ENCODE data around the gene RIMBP2.

DNA sequence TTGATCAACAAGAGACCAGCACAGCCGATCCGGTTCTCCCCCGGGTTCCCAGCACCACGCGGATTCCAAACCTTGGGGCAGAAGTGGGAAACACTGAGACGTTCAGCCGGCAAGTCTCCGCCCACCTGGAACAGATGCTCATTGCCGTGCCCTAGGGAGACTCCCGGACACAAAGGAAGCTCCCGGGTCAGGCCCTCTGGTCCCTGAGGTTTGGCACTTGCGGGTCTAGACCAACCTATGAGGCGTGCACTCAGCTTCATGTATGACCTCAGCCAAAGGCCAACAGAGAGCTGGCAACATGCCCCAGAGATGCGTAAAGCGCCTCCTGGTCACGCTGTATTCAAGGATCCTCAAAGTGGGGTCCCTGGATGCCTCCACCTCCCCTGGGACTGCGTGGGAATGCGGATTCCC, 2.5 kb downstream of the RIMBP2 start:
- TF ChIP-seq EZH2 (IDR thresholded peaks at IDR 0.05; ENCODE audit: borderline replicate concordance, low read depth, low read length, severe bottlenecking) (no peak), CTCF (IDR thresholded peaks at IDR 0.05; ENCODE audit: borderline replicate concordance, extremely low read depth, low read length, poor library complexity, severe bottlenecking) (no peak)
